HG02571 (cell line): ENCODE data around the gene NR2C1.
"Not testable (repeated sequence)": the region's sequence is repeated elsewhere in the genome, so short reads cannot be mapped to it uniquely, and the experiment has no call there.

Experiments used
- ATAC-seq: cut with Tn5 transposase; IDR thresholded peaks from one replicate; pipeline ENCODE4 v1.9.1; 2021; ENCODE audit warnings: mild to moderate bottlenecking, moderate library complexity; ENCODE audit not compliant: unreplicated experiment

Gene NR2C1

GRCh38 chr12:95004610-95005009 is 68.8 kb downstream of the NR2C1 start:
- ATAC-seq, result no peak

DNA sequence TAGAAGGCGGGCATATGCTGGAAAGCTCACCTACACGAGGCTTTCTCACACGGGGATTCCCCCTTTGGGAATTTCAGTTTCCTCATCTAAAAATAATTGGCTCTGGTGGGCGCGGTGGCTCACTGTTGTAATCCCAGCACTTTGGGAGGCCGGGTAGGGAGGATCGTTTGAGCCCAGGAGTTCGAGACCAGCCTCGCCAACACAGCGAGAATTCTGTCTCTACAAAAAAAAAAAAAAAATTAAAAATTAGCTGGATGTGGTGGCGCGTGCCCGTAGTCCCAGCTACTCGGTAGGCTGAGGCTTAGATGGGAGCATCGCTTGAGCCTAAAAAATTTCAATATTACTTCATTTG is 69.5 kb downstream of the NR2C1 start:
- peak; percentile 5 for ATAC-seq

DNA sequence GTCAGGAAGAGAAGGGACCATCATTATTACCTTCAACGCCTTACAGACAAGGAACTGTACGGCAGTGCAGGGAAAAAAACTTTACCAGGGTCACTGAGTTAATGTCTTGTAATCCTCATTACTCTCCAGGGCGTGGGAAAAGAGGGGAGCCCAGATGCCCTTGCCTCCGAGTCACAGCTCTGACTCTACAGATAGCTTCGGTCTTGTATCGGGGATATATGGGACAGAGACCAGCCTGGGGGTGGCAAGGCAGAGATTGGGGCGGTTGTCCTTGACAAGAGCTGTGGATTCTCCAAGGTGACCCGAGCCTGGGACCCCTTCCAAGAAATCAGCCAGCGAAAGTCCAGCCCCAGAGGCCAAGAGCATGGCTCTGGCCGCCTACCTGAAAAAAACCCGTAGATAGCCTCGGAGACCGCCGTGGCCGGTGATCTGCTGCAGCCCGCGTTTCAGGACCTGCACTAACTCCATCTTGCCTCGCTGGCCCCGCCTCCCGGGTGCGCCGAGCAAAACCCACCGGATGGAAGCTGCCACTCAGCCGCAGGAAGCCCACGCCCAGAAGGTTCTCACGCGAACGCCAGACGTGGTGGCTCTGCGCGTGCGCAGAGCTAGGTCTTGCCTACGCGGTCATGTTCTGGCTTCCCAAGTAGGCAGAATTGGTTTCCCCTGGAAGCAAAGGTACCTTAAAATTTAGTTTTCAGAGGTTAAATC is 70.1 kb downstream of the NR2C1 start, which contains the start of gene NDUFA12:
Gene NDUFA12 (minus strand): TSS at position 485 of the 708 bp plus-strand sequence. CDS start 17 bp downstream, at position 468.
- peak; percentile 99 for ATAC-seq

DNA sequence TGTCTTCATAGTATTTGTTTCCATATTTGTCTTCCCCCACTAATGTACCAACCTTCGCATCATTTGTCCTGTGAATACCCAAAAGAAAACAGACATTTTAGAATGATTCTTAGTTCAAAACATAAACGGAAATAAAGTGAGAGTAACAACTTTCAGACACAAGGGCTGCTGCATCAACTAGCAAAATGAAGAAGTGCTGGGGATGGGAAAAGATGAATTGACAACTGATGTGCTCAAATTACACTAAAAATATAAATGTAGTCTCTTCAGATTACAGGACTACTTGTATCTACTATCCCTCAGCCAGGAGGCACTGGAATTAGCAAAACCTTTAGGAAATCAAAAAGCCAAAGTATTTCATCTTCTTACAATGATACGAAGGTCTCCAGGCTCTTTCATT is 70.7 kb downstream of the NR2C1 start:
- no peak for ATAC-seq

DNA sequence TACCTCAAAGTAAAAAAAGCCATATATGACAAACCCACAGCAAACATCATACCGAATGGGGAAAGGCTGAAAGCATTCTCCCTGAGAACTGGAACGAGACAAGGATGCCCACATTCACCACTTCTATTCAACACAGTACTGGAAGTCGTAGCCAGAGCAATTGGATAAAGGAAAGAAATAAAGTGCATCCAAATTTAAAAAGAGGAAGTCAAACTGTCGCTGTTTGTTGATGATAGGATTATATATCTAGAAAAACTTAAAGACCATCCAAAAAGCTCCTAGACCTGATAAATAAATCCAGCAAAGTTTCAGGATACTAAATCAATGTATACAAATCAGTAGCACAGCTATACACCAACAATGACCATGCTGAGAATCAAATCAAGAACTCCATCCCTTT is 75.1 kb downstream of the NR2C1 start:
- no peak for ATAC-seq

DNA sequence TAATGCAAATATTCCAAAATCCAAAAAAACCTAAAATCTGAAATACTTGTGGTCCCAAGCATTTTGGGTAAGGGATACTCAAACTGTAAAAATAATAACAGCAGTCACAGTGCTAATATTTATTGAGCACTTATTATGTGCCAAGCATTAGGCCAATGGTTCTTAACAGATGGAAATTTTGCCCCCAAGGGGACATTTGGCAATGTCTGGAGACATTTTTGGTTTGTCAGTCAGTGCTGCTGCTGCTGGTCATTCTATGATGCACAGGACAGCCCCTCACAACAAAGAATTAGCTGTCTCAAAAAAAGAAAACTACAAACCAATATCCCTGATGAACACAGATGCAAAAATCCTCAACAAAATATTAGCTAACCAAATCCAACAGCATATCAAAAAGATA is 75.7 kb downstream of the NR2C1 start:
- ATAC-seq, result no peak

- no peak for ATAC-seq
Measured at GRCh38 chr12:94997061-94997460, 76.4 kb downstream of the NR2C1 start.

GRCh38 chr12:94994312-94994711 is 79.1 kb downstream of the NR2C1 start:
- ATAC-seq, result no peak

GRCh38 chr12:94993855-94994254 is 79.6 kb downstream of the NR2C1 start:
- ATAC-seq, result not testable (repeated sequence)

- no peak for ATAC-seq
Measured at GRCh38 chr12:94990222-94990621, 83.2 kb downstream of the NR2C1 start.

DNA sequence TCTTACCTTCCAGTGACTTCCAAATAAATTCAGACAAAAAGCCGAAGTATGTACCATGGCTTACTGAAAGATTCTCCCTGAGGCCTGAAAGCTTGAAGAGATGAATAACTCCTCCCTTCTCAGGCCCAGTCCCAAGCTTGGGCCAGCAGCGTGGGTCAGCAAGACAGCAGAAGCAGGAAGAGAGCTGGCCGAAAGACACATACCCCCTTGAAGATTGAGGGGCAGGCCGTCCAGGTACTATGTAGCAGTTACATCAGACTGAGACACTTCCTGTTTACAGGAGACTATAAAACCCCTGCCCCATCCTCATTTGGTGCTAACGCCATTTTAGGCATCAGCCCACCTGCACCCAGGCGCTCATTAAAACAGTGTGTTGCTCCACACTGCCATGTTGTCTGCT is 84.9 kb downstream of the NR2C1 start:
- no peak for ATAC-seq

GRCh38 chr12:94987801-94988200 is 85.6 kb downstream of the NR2C1 start:
- no peak for ATAC-seq

DNA sequence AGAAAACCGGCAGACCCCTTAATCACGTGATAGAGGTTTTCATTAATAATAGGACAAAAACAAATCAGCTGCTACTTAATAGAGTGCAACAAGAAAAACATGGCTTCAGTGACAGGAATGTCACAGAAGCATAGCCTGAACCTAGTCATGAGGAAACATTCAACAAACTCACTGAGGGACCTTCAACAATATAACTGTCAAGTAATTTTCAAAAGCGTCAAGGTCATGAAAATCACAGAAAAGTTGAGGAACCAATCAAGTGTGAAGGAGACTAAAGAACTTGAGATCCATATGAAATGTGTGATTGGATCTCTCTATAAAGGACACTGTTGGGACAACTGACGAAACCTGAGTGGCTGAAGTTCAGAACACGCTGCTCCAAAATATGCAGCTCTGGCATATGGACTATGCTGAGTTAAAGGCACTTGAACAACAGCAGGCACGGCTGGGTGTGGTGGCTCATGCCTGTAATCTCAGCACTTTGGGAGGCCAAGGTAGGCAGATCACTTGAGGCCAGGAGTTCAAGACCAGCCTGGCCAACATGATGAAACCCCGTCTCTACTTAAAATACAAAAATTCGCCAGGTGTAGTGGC is 86.2 kb downstream of the NR2C1 start:
- ATAC-seq, result no peak

DNA sequence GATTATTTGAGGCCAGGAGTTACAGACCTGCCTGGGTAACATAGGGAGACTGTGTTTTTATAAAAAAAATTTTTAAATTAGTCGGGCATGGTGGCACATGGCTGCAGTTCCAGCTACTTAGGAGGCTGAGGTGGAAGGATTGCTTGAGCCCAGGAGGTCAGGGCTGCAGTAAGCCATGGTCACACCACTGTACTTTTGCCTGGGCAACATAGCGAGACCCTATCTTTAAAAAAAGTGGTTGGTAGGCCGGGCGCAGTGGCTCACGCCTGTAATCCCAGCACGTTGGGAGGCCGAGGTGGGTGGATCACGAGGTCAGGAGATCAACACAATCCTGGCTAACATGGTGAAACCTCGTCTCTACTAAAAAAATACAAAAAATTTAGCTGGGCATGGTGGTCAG is 88.3 kb downstream of the NR2C1 start:
- ATAC-seq, result not testable (repeated sequence)

- ATAC-seq, result no peak
Measured at GRCh38 chr12:94983321-94983720, 90.1 kb downstream of the NR2C1 start.

GRCh38 chr12:94982456-94982855 is 91.0 kb downstream of the NR2C1 start:
- no peak for ATAC-seq

GRCh38 chr12:94980577-94980976 is 92.8 kb downstream of the NR2C1 start:
- ATAC-seq, result no peak

GRCh38 chr12:94979941-94980340 is 93.5 kb downstream of the NR2C1 start:
- no peak for ATAC-seq

DNA sequence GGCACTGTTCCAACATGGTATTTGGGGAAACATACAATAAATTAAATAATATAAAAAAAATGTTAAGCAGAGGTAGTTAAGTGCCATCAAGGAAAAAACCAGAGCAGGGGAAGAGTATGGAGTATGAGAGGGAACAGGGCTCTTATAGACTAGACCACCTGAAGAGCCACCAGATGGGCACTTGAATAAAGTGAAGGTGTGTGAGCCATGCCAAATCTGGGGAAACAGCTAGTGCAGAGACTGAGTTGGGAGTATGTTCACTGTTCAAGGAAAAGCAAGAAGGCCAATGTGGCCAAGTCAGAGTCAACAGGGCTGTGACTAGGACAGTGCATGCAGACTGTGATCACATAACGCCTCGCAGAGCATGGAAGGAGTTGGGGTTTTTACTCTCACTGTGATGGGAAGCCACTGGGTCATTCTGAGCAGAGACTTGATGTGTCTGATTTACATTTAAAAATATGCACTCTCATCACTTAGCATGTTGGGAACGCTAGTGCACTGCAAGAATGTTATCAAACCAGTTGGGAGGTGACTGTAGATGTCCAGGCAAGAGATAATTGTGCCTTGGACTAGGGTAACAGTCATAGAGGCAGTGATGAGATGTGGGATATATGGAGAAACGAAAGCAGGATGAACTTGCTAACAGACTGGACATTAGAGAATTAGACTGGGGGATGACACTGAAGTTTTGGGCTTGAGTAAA is 95.5 kb downstream of the NR2C1 start:
- ATAC-seq, result no peak

- ATAC-seq, result no peak
Measured at GRCh38 chr12:94973221-94973620, 100.2 kb downstream of the NR2C1 start.

- no peak for ATAC-seq
Measured at GRCh38 chr12:94972795-94973194, 100.6 kb downstream of the NR2C1 start.

DNA sequence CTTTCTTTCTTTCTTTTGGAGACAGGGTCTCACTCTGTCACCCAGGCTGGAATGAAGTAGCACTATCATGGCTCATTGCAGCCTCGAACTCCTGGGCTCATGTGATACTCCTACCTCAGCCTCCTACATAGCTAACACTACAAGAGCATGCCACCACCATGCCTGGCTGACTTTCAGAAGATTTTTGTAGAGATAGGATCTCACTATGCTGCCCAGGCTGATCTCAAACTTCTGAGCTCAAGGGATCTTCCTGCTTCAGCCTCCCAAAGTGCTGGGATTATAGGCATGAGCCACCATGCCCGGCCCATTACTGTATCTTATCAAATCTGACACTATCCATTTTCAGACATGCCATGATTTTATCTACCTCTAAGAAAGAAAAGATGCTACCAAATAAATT is 101.5 kb downstream of the NR2C1 start:
- no peak for ATAC-seq
